ENCODE results near the gene GNB2. TPM values are rescaled to one million over a fixed set of nuclear protein-coding genes. Genes with fewer than 3 reads are reported as not detected.

The GNB2 gene
- total and polyA plus RNA-seq, 2 of the 13 experiments (the other 11 are each of a cell fraction or from before 2014, with no cell fraction given), result 48.3 to 67.1 TPM

GRCh38 chr7:100705753-100706671, 32.5 kb downstream of the GNB2 start, which contains the start of gene POP7 (continued):
- TF ChIP-seq RARG (CRISPR knock-in tag; IDR thresholded peaks at IDR 0.05; ENCODE audit: low read depth) (no peak), GFI1 (CRISPR knock-in tag; IDR thresholded peaks at IDR 0.05; ENCODE audit: borderline replicate concordance) (peak; percentile 86), ETS1 (CRISPR knock-in tag; IDR thresholded peaks at IDR 0.05) (no peak), CBX2 (IDR thresholded peaks at IDR 0.05; ENCODE audit: low read depth, low read length) (no peak), CBX2 (CRISPR knock-in tag; IDR thresholded peaks at IDR 0.05; ENCODE audit: low read depth) (no peak), ZFAT (CRISPR knock-in tag; conservative IDR thresholded peaks at IDR 0.05) (no peak), KLF12 (CRISPR knock-in tag; IDR thresholded peaks at IDR 0.05; ENCODE audit: borderline replicate concordance) (no peak), ZSCAN30 (CRISPR knock-in tag; IDR thresholded peaks at IDR 0.05) (peak; percentile 81; the same call in 1 of the 2 replicates), BHLHE40 (IDR thresholded peaks at IDR 0.05; ENCODE audit: low read length) (peak; percentile 42), ZFP36L2 (CRISPR knock-in tag; IDR thresholded peaks at IDR 0.05) (no peak), RAD21 (CRISPR knock-in tag; IDR thresholded peaks at IDR 0.05) (no peak), ZNF251 (CRISPR knock-in tag; IDR thresholded peaks at IDR 0.05) (no peak), ZNF382 (CRISPR knock-in tag; IDR thresholded peaks at IDR 0.05; ENCODE audit: borderline replicate concordance) (no peak; the same call in 1 of the 2 replicates), HNF4G (IDR thresholded peaks at IDR 0.05; ENCODE audit: borderline replicate concordance, low read depth, low read length) (no peak), HNF4G (CRISPR knock-in tag; IDR thresholded peaks at IDR 0.05; ENCODE audit: borderline replicate concordance, low read depth) (no peak), KLF9 (CRISPR knock-in tag; IDR thresholded peaks at IDR 0.05; ENCODE audit: low read depth) (no peak), ZNF83 (CRISPR knock-in tag; IDR thresholded peaks at IDR 0.05; ENCODE audit: borderline replicate concordance) (0 out of 2 replicates have a peak, but pooled peaks have one; percentile 51), ZNF225 (CRISPR knock-in tag; IDR thresholded peaks at IDR 0.05) (no peak), CCDC6 (CRISPR knock-in tag; IDR thresholded peaks at IDR 0.05) (peak; percentile 92; the same call in 1 of the 2 replicates), ZSCAN21 (CRISPR knock-in tag; IDR thresholded peaks at IDR 0.05; ENCODE audit: borderline replicate concordance) (peak; percentile 72; the same call in 1 of the 2 replicates), TRIM24 (CRISPR knock-in tag; IDR thresholded peaks at IDR 0.05) (no peak), NFKB2 (CRISPR knock-in tag; IDR thresholded peaks at IDR 0.05; ENCODE audit: borderline replicate concordance) (peak; percentile 34; the same call in 1 of the 2 replicates), ZNF12 (CRISPR knock-in tag; IDR thresholded peaks at IDR 0.05) (peak; percentile 7; the same call in 1 of the 2 replicates), ZNF124 (CRISPR knock-in tag; IDR thresholded peaks at IDR 0.05) (no peak), PCBP2 (optimal IDR thresholded peaks at IDR 0.05; ENCODE audit: low read depth, low read length, poor library complexity, severe bottlenecking) (no peak)
- TF ChIP-seq, protein P1, sequence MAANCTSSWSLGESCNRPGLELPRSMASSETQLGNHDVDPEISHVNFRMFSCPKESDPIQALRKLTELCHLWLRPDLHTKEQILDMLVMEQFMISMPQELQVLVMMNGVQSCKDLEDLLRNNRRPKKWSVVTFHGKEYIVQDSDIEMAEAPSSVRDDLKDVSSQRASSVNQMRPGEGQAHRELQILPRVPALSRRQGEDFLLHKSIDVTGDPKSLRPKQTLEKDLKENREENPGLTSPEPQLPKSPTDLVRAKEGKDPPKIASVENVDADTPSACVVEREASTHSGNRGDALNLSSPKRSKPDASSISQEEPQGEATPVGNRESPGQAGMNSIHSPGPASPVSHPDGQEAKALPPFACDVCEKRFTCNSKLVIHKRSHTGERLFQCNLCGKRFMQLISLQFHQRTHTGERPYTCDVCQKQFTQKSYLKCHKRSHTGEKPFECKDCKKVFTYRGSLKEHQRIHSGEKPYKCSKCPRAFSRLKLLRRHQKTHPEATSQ (CRISPR knock-in tag; IDR thresholded peaks at IDR 0.05; ENCODE audit: borderline replicate concordance), result no peak; the same call in 1 of the 2 replicates
